WTC11 (cell line): ENCODE measurements around the gene ERMP1. TPM values are rescaled to one million over a fixed set of nuclear protein-coding genes. Genes with fewer than 3 reads are reported as not detected.

ENCODE experiments used
- ATAC-seq: fragments of 200-7000 bp; cut with Tn5 transposase; 2 replicates; pipeline ENCODE4 v1.10.0; 2021; ENCODE audit warnings: mild to moderate bottlenecking, moderate library complexity
- CTCF ChIA-PET: fragments of 300-600 bp; sonication (Branson Sonifier 250); formaldehyde crosslinking; loops from one replicate; lab custom pipeline; 2021; ENCODE audit warnings: antibody characterized with exemption; lab: Charles Lee
- POLR2A ChIA-PET: fragments of 350-600 bp; sonication (Branson Sonifier 250); formaldehyde crosslinking; loops from one replicate; lab custom pipeline; 2021; ENCODE audit warnings: antibody characterized with exemption; lab: Charles Lee
- DNase-seq: peaks from one replicate; pipeline ENCODE4 v3.0.0; 2021; ENCODE audit warnings: low spot score
- H3K27ac Mint-ChIP-seq: 2 replicates; pipeline ENCODE4 v1.8.0; 2021; ENCODE audit warnings: mixed read lengths
- H3K27me3 Mint-ChIP-seq: 2 replicates; pipeline ENCODE4 v1.8.0; 2021; ENCODE audit warnings: low read depth, mild to moderate bottlenecking, moderate library complexity, mixed read lengths
- H3K36me3 Mint-ChIP-seq: 2 replicates; pipeline ENCODE4 v1.8.0; 2021; ENCODE audit warnings: mixed read lengths
- H3K4me1 Mint-ChIP-seq: 2 replicates; pipeline ENCODE4 v1.8.0; 2022; ENCODE audit warnings: mixed read lengths
- H3K4me3 Mint-ChIP-seq: 2 replicates; pipeline ENCODE4 v1.8.0; 2021; ENCODE audit warnings: mild to moderate bottlenecking, moderate library complexity, mixed read lengths
- H3K9me3 Mint-ChIP-seq: 2 replicates; pipeline ENCODE4 v1.8.0; 2021; ENCODE audit warnings: mixed read lengths
- ATF1 ChIP-seq: sonication (generic); formaldehyde crosslinking; IDR thresholded peaks from 2 replicates; pipeline ENCODE4 v1.8.1; 2023; ENCODE audit warnings: mild to moderate bottlenecking, moderate library complexity, missing genetic modification reagents
- ATF2 ChIP-seq: sonication (generic); formaldehyde crosslinking; IDR thresholded peaks from 2 replicates; pipeline ENCODE4 v1.8.1; 2022; ENCODE audit warnings: low read depth, missing genetic modification reagents, borderline replicate concordance
- CREB1 ChIP-seq: sonication (generic); formaldehyde crosslinking; IDR thresholded peaks from 2 replicates; pipeline ENCODE4 v1.8.0; 2023; ENCODE audit warnings: mild to moderate bottlenecking, missing genetic modification reagents
- E2F4 ChIP-seq: sonication (generic); formaldehyde crosslinking; IDR thresholded peaks from 2 replicates; pipeline ENCODE4 v1.8.1; 2022; ENCODE audit warnings: low read depth, mild to moderate bottlenecking, moderate library complexity, missing genetic modification reagents, borderline replicate concordance
- EMX1 ChIP-seq: fragments of 250-450 bp; sonication (Bioruptor Pico); IDR thresholded peaks from 2 replicates; pipeline ENCODE4 v1.8.0; 2021; ENCODE audit warnings: mild to moderate bottlenecking
- ESRRA ChIP-seq: sonication (generic); formaldehyde crosslinking; IDR thresholded peaks from 2 replicates; pipeline ENCODE4 v1.8.1; 2022; ENCODE audit warnings: mild to moderate bottlenecking, missing genetic modification reagents, borderline replicate concordance
- GTF2I ChIP-seq: fragments of 250-450 bp; sonication (Bioruptor Pico); conservative IDR thresholded peaks from 2 replicates; pipeline ENCODE4 v1.4.0; 2021; ENCODE audit warnings: mild to moderate bottlenecking
- MXD4 ChIP-seq: fragments of 250-450 bp; sonication (Bioruptor Pico); IDR thresholded peaks from 2 replicates; pipeline ENCODE4 v1.8.0; 2021; ENCODE audit warnings: mild to moderate bottlenecking, moderate library complexity, borderline replicate concordance
- MYBL2 ChIP-seq: sonication (generic); formaldehyde crosslinking; IDR thresholded peaks from 2 replicates; pipeline ENCODE4 v1.8.1; 2023; ENCODE audit warnings: mild to moderate bottlenecking, moderate library complexity, missing genetic modification reagents
- NFATC4 ChIP-seq: fragments of 250-450 bp; sonication (Bioruptor Pico); IDR thresholded peaks from 2 replicates; pipeline ENCODE4 v1.9.0; 2021; ENCODE audit warnings: mild to moderate bottlenecking
- NR1H2 ChIP-seq: sonication (generic); formaldehyde crosslinking; IDR thresholded peaks from 2 replicates; pipeline ENCODE4 v1.9.0; 2021; ENCODE audit warnings: mild to moderate bottlenecking, moderate library complexity, missing genetic modification reagents
- SP1 ChIP-seq: sonication (generic); formaldehyde crosslinking; conservative IDR thresholded peaks from 2 replicates; pipeline ENCODE4 v1.8.1; 2022; ENCODE audit warnings: missing genetic modification reagents
- TEAD1 ChIP-seq: sonication (generic); formaldehyde crosslinking; IDR thresholded peaks from 2 replicates; pipeline ENCODE4 v1.8.0; 2022; ENCODE audit warnings: mild to moderate bottlenecking, missing genetic modification reagents
- TEAD4 ChIP-seq: sonication (generic); formaldehyde crosslinking; IDR thresholded peaks from 2 replicates; pipeline ENCODE4 v1.8.0; 2022; ENCODE audit warnings: mild to moderate bottlenecking, missing genetic modification reagents
- USF2 ChIP-seq: sonication (generic); formaldehyde crosslinking; IDR thresholded peaks from 2 replicates; pipeline ENCODE4 v1.8.1; 2023; ENCODE audit warnings: mild to moderate bottlenecking, missing genetic modification reagents, moderate library complexity
- ZMAT4 ChIP-seq: fragments of 250-450 bp; sonication (Bioruptor Pico); IDR thresholded peaks from 2 replicates; pipeline ENCODE4 v1.9.0; 2021; ENCODE audit warnings: mild to moderate bottlenecking
- ZNF138 ChIP-seq: sonication (generic); formaldehyde crosslinking; conservative IDR thresholded peaks from 2 replicates; pipeline ENCODE4 v1.8.1; 2022; ENCODE audit warnings: mild to moderate bottlenecking, moderate library complexity, missing genetic modification reagents
- ZNF263 ChIP-seq: sonication (generic); formaldehyde crosslinking; IDR thresholded peaks from 2 replicates; pipeline ENCODE4 v1.8.1; 2022; ENCODE audit warnings: low read depth, mild to moderate bottlenecking, moderate library complexity, missing genetic modification reagents
- ZNF317 ChIP-seq: sonication (generic); formaldehyde crosslinking; IDR thresholded peaks from 2 replicates; pipeline ENCODE4 v1.8.1; 2023; ENCODE audit warnings: low read depth, mild to moderate bottlenecking, moderate library complexity, missing genetic modification reagents, borderline replicate concordance
- ZNF396 ChIP-seq: fragments of 250-450 bp; sonication (Bioruptor Pico); IDR thresholded peaks from 2 replicates; pipeline ENCODE4 v1.8.0; 2021; ENCODE audit warnings: mild to moderate bottlenecking, moderate library complexity, borderline replicate concordance
- ZNF512 ChIP-seq: sonication (generic); formaldehyde crosslinking; IDR thresholded peaks from 2 replicates; pipeline ENCODE4 v1.8.1; 2022; ENCODE audit warnings: missing genetic modification reagents, borderline replicate concordance
- total RNA-seq: library from RNA; stranded (reverse); gene quantifications from 3 replicates; pipeline ENCODE4 v1.2.3, GENCODE V29; 2021

The ERMP1 gene
- total RNA-seq, 1 experiment from 2014 or later: 25.4 TPM

GRCh38 chr9:5843794-5844471 is 11.0 kb upstream of the ERMP1 start (continued):
- TF ChIP-seq GTF2I (no peak), MYBL2 (CRISPR knock-in tag) (no peak), EMX1 (CRISPR knock-in tag) (no peak), ZMAT4 (no peak), SP1 (no peak), ATF1 (CRISPR knock-in tag) (no peak), E2F4 (CRISPR knock-in tag) (no peak), USF2 (CRISPR knock-in tag) (no peak), ESRRA (CRISPR knock-in tag) (no peak)

- TF ChIP-seq TEAD1 (CRISPR knock-in tag): no peak
- TF ChIP-seq EMX1 (CRISPR knock-in tag): no peak
- no peak for TF ChIP-seq SP1
- TF ChIP-seq ZNF512 (CRISPR knock-in tag): no peak
- no peak for TF ChIP-seq NFATC4 (CRISPR knock-in tag)
- TF ChIP-seq CREB1 (CRISPR knock-in tag): no peak
- no peak for TF ChIP-seq ZNF138 (CRISPR knock-in tag)
- no peak for TF ChIP-seq ZNF317 (CRISPR knock-in tag)
- no peak for TF ChIP-seq ZNF263
- no peak for TF ChIP-seq NR1H2 (CRISPR knock-in tag)
- no peak for TF ChIP-seq ZNF396 (CRISPR knock-in tag)
- TF ChIP-seq ATF2 (CRISPR knock-in tag): no peak
- TF ChIP-seq MXD4 (CRISPR knock-in tag): no peak
- no peak for TF ChIP-seq TEAD4
- CTCF ChIA-PET: interaction anchor here (1.0 to 1.4 kb wide), 2 partner anchors 10 kb away, joined by 5 to 6 read pairs; partner anchors contain the start of gene ERMP1
- Mint-ChIP-seq H3K27me3 (no peaks in the 10 kb centered on the region), H3K9me3 (peaks cover 10% of the 10 kb centered on the region), H3K36me3 (peaks cover 5% of the 10 kb centered on the region; the same call in 1 of the 2 replicates), H3K4me3 (no peak overlapping the region), H3K27ac (no peak overlapping the region), H3K4me1 (peaks cover 36% of the 10 kb centered on the region)
- POLR2A ChIA-PET: no interaction called here
- DNase-seq (no peak), ATAC-seq (no peak; the same call in 1 of the 2 replicates)
These were observed 10.2 kb upstream of the ERMP1 start for GRCh38 chr9:5842929-5843793.
